Measurements from ENCODE around the gene CHRNA4.
"Not testable (repeated sequence)": the region's sequence is repeated elsewhere in the genome, so short reads cannot be mapped to it uniquely, and the experiment has no call there.

Gene CHRNA4

DNA sequence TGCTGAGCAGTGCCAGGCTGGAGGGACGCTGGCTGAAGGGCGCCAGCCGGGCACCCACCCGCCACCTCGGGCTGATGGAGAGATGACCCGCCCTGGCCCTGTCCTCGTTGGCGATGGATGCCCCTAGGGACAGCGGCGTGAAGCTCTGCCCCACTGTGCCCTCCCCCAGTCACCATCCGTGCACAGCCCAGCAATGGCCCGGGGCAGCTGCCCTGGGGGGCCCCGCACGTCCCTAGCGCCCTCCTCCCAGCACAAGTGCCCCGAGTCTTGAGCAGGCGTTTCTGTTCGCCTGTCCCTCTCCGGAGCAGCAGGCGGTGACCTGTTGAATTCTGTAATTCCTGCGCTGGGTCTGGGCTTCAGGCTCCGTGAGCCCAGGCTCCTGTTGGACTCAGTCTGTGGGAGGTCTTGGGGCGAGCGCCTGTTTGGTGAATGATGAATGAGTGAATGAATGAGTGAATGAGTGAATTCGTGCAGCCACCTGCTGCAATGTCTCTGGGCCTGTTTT is 36.8 kb upstream of the CHRNA4 start:
- DNase-seq (ENCODE audit: low spot score) = no peak

DNA sequence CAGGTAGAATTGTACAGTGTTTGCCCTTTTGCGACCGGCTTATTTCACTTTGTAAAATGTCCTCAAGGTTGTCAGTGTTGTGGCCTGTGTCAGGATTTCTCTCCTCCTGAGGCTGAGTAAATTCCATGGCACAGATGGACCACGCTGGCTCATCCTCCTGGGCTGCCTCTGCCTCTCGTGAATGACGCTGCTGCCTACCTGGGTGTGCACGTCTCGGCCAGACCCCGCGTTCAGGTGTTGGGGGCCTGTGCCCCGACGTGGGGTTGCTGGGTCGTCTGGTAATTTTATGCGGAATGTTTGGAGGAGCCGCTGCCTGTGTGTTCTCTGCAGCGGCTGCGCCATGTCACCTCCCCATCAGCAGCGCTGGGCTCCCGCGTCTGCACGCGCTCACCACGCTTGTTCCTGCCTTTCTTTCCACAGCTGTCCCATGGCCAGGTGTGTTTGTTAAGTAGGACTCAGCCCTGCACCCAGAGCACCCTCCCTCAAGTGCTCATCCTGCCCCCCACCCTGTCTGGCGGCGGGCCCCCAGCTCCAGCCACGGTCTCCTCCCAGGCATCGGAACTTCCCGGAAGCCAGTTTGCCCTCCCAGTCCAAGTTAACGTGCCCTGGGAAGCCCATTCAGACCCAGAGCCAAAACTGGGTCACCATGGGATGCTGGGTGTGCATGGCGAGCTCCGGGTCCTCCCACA is 36.1 kb upstream of the CHRNA4 start:
- no peak for DNase-seq (ENCODE audit: low spot score)

GRCh38 chr20:63396300-63396699 is 35.2 kb upstream of the CHRNA4 start:
- no peak for DNase-seq (ENCODE audit: low spot score)

DNA sequence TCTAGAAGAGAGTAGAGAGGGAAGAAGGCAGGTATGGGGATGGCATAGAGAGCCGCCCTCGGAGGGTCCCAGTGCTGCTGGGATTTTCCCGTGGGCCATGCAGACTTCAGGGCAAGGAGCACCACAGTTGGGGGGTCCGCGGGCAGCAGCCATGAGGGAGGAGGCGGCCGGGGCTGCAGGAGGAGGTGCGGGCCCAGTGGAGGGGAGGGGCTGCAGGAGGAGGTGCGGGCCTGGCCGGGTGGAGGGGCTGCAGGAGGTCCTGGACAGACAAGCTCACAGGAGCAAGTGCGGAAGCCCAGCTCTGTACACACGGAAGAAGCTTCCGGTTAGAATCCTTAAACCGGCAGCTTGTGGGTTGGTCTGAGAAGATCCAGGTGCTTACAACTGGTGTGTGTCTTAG is 34.6 kb upstream of the CHRNA4 start:
- no peak for DNase-seq (ENCODE audit: low spot score)

GRCh38 chr20:63394920-63395455 is 33.8 kb upstream of the CHRNA4 start:
- DNase-seq (ENCODE audit: low spot score) = no peak

- no peak for DNase-seq (ENCODE audit: low spot score)
These were observed 33.1 kb upstream of the CHRNA4 start for GRCh38 chr20:63394069-63394919.

DNA sequence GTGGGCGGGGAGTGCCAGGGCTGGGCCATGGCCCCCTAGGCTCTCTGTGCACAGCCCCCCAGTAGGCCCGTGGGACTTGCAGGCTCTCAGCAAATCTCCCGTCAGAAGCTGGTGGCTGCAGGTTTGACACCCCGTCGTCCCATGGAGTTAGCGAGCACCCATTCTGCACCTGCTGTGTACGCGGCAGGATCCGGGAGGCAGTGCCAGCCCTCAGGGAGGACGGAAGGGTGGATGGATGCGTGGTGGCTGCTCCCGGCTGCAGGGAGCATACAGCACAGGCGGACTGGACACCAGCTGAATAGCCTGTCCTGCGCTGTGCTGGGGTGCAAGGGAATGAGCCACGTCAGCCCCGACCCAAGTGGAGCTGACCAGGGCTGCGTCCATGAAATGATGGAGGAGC is 32.4 kb upstream of the CHRNA4 start:
- no peak for DNase-seq (ENCODE audit: low spot score)

GRCh38 chr20:63392465-63393365 is 31.6 kb upstream of the CHRNA4 start:
- DNase-seq (ENCODE audit: low spot score) = no peak

DNA sequence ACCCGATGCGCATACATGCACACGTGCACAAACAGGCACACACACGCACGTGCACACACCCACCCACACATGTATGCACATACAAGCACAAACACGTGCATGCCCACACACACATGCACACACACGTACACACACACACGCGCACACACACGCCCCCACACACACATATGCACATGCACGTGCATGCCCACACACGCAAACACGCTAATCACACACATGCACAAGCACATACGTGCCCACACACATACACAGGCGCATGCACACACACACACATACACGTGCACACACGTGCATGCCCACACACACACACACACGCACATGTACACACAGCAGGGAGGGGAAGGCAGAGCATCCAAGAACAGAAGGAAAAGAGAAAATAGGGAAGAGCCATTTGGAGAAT is 26.8 kb upstream of the CHRNA4 start:
- no peak for DNase-seq (ENCODE audit: low spot score)

DNA sequence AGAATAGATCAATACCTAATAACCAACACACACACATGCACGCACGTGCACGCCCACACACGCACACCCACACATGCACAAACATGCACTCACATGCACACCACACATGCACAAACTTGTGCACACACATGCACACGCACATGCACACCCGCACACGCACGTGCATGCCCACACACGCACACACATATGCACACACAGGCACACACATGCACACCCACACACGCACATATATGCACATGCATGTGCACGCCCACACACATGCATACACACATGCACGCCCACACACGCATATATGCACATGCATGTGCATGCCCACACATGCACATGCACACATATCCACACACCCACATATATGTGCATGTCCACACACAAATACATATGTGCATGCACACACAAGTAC is 26.2 kb upstream of the CHRNA4 start:
- DNase-seq (ENCODE audit: low spot score) = no peak

DNA sequence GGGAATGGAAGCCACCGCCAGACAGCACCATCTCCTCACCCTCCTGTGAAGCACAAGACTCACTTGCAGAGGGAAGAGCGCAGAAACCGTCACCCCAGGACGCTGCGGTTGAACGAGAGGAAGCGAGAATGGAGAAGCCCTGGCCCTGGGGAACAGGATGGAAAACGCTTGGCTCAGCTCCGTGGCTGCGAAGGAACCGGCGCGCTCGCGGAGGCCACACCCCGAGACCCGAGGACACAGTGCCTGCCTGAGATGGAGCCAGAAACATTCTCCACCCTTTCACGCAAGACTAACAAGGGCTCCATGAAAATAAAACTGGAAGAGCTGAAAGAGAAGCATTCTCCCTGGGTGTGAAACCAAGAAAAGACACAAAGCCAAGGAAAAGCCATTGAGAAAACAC is 25.3 kb upstream of the CHRNA4 start:
- no peak for DNase-seq (ENCODE audit: low spot score)

DNA sequence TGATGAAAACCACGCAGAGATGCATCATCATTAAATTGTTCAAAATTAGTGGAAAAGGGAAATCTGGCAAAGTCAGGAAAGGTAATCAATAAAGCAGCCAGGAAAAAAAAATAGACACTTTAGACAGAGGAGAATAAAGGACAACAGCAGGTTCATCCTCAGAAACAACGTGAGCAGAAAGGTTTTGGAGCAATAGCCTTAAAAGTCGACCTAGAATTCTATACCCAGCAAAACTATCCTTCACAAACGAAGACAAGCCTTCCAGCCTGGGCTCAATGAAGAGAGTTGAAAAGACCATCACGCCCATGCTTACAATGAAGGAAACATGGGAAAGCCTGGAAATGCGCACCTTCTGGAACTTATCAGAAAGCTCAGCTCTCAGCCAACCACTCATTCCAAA is 24.7 kb upstream of the CHRNA4 start:
- no peak for DNase-seq (ENCODE audit: low spot score)

DNA sequence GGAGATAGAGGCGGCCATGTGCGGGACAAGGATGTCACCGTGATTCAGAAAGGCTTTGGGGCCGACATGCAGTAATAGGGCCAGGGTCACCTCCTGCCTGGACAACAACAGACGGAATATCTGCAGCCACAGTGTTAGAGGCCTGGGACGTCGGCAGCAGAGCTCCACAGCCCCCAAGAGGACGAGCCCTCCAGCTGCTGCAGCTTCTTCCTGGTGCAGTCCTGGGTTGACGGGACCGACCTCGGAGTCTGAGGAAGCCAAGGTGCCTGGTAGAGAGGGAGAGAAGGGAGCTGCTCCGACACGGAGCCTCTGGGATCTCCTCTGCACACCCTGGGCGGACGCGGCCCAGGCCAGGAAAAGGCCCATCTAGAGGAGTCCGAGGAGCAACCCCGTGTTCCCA is 23.2 kb upstream of the CHRNA4 start:
- no peak for DNase-seq (ENCODE audit: low spot score)

GRCh38 chr20:63383556-63383955 is 22.4 kb upstream of the CHRNA4 start:
- no peak for DNase-seq (ENCODE audit: low spot score)

DNA sequence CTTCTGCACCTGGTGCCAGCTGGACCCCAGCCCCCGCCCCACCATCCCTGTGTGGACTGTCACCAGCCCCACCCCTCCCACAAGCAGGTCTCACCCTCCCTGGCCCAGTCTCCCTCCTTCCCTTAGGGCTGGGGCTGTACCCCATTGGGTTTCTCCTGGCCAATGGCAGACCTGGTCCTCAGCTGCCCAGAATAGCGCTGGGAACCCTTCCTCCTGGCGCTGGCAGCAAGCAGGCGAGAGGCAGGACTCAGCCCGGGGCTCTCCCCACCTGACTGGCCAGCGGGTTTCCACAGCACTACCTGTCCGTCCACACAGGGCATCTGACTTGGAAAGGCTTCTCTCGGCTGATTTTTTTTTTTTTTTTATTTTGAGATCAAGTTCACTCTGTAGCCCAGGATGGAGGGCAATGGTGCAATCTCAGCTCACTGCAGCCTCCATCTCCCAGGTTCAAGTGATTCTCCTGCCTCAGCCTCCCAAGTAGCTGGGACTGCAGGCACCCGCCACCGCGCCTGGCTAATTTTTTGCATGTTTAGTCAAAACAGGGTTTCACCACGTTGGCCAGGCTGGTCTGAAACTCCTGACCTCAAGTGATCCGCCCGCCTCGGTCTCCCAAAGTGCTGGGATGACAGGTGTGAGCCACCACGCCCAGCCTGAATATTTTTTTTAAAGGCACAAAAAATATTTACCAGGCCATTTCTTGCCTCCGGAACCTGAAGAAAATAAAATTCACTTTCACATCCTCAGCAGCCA is 21.6 kb upstream of the CHRNA4 start:
- DNase-seq (ENCODE audit: low spot score) = no peak

DNA sequence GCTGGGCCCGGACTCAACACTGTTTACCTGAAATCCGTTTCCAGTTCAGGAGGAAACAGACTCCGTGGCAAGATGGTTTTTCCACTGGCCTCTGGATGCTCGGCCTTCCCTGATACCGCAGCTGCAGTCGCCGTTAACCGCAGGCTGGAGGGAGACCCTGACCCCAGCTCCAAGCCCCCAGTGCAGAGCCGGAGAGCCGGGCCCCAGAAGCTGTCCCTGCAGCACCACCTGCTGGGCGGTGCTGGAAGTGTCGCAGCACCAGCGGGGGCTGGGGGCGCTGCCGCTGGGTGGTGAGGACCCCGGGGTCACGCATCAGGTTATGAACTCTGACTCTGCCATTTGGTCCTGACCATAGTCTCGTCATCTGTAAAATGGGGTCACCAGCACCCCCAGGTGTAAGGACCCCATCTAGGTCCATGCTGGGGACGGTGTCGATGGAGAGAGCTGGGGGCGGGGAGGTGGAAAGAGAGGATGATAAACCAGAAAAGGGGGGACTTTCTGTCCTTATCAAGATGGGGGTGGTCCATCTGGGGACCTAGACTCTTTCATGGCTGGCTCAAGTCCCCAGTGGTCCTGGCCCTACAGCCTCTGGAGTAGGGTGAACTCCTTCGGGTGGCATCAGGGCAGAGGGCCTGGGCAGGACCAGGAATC is 20.8 kb upstream of the CHRNA4 start:
- DNase-seq (ENCODE audit: low spot score) = no peak

DNA sequence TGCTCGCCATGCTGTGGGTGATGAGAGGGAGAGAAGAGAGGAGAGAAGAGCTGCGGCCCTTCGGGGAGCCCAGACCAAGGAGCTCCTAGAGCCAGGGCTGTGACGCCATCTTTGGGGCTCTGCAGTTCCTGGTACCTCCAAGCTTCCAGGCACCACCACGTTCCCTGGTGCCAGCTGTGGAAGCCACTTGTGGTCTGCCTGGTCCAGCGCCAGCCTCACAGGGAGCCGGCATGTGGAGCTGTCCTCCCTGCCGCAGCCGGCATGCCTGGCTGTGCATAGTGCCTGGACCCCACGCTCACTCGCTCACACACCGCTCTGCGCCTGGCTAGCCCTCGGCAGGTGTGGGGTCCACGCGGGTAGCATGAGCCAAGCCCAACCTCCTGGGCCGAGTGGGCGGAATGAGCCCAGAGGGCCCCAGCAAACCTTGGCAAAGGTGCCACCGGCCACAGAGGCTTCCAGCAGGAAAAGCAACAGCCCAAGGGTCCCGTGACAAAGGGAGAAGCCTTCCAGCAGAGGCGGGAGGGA is 19.3 kb upstream of the CHRNA4 start:
- no peak for DNase-seq (ENCODE audit: low spot score)

DNA sequence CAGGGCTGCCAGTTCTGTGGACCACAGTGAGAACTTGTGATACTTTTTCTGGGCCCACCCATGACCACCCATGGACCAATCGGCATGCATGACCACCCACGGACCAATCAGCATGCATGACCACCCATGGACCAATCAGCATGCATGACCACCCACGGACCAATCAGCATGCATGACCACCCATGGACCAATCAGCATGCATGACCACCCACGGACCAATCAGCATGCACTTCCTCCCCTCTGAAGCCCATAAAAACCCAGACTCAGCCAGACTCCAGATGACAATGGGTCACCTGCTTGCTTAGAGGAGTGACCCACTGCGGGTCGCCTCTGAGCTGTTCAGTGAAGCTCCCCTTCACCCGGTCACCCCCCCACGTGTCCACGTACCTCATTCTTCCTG is 18.7 kb upstream of the CHRNA4 start:
- DNase-seq (ENCODE audit: low spot score) = not testable (repeated sequence)

DNA sequence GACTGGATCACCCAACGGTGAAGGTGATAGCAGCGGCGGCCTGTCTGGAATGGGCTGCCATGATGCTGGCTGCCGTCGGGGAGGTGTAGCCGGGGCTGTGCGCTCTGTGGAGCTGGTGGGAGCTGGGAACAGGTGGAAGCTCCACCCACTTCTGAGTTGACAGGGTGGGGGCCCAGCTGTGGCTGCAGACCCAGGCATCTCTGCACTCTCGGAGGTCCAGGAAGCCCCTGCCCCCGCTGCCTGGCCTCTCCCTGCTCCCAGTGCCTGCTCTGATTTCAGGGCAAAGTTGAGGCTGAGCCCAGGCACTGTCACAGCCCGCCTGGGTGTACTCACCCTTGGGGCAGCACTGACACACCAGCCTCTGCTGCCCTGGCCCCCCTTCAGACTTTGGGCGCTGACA is 18.1 kb upstream of the CHRNA4 start:
- DNase-seq (ENCODE audit: low spot score) = no peak

GRCh38 chr20:63378626-63379025 is 17.5 kb upstream of the CHRNA4 start:
- no peak for DNase-seq (ENCODE audit: low spot score)

DNA sequence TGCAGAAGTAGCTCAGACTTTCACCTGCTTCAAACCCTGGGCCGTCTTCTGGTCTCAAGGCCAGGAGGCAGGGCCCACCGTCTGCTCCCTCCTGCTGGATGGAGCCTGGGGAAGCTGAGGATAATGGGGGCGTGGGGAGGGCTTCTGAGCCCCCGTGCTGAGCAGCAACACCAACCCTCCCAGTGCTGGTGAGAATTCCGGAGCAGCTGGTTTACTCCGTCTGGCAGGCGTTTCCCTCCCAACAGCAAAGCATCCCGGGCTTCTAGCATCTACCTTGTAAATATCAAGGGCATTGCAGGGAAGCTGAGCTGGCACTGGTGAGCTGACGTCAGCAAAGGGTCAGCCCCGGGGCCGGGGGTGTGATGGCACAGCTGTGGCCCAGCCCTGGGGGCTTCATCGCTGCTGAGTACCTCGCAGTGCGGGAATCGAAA is 16.8 kb upstream of the CHRNA4 start:
- no peak for DNase-seq (ENCODE audit: low spot score)

All from putamen (tissue), 1 donor.